CD4-positive, alpha-beta T cell treated with Interleukin-15 for 1 hour (primary cell): ENCODE measurements around the gene KLF3.
A peak's percentile ranks its signal among the peaks of the same experiment; 100 is the strongest.
"Not testable (repeated sequence)": the region's sequence is repeated elsewhere in the genome, so short reads cannot be mapped to it uniquely, and the experiment has no call there.

ENCODE experiments used
- DNase-seq: peaks from one replicate; pipeline ENCODE4 v3.0.0-alpha.2; 2020

Gene KLF3

GRCh38 chr4:38663801-38664705 lies at the start of gene KLF3:
KLF3 (plus strand) TSS chr4:38664199; CDS start chr4:38680626, 16,427 bp downstream.
- peak; percentile 96 for DNase-seq

GRCh38 chr4:38614231-38614630 lies 49.8 kb upstream of the KLF3 start:
- no peak for DNase-seq

- no peak for DNase-seq
These were observed 48.2 kb upstream of the KLF3 start for GRCh38 chr4:38615847-38616246.

- DNase-seq: no peak
These were observed 45.5 kb upstream of the KLF3 start for GRCh38 chr4:38618505-38618904.

GRCh38 chr4:38619316-38619715 lies 44.7 kb upstream of the KLF3 start:
- DNase-seq: no peak

- DNase-seq: no peak
These were observed 43.9 kb upstream of the KLF3 start for GRCh38 chr4:38620065-38620464.

- DNase-seq: no peak
These were observed 43.4 kb upstream of the KLF3 start for GRCh38 chr4:38620527-38621027.

GRCh38 chr4:38621028-38621684 lies 42.8 kb upstream of the KLF3 start:
- no peak for DNase-seq

- no peak for DNase-seq
These were observed 42.2 kb upstream of the KLF3 start for GRCh38 chr4:38621831-38622230.

GRCh38 chr4:38622340-38622739 lies 41.7 kb upstream of the KLF3 start:
- DNase-seq: not testable (repeated sequence)

- DNase-seq: no peak
These were observed 40.7 kb upstream of the KLF3 start for GRCh38 chr4:38623260-38623659.

GRCh38 chr4:38624311-38624710 lies 39.7 kb upstream of the KLF3 start:
- DNase-seq: no peak

- no peak for DNase-seq
These were observed 38.5 kb upstream of the KLF3 start for GRCh38 chr4:38625508-38625907.

GRCh38 chr4:38626901-38627444 lies 37.0 kb upstream of the KLF3 start:
- DNase-seq: not testable (repeated sequence)

GRCh38 chr4:38630519-38630918 lies 33.5 kb upstream of the KLF3 start:
- no peak for DNase-seq

GRCh38 chr4:38634047-38634759 lies 29.8 kb upstream of the KLF3 start:
- no peak for DNase-seq

GRCh38 chr4:38639242-38639641 lies 24.8 kb upstream of the KLF3 start:
- no peak for DNase-seq

- no peak for DNase-seq
These were observed 22.2 kb upstream of the KLF3 start for GRCh38 chr4:38641811-38642210.

- DNase-seq: no peak
These were observed 19.8 kb upstream of the KLF3 start for GRCh38 chr4:38644201-38644600.

- no peak for DNase-seq
These were observed 16.7 kb upstream of the KLF3 start for GRCh38 chr4:38647101-38647819.

GRCh38 chr4:38650133-38650532 lies 13.9 kb upstream of the KLF3 start:
- DNase-seq: no peak

- peak; percentile 81 for DNase-seq
These were observed 9.7 kb upstream of the KLF3 start for GRCh38 chr4:38654273-38654672.
